ENCODE results near the gene ASAP3.

Gene ASAP3

GRCh38 chr1:23422241-23422877 is 61.6 kb downstream of the ASAP3 start:
- DNase-seq: no peak

- no peak for DNase-seq
These were observed 62.2 kb downstream of the ASAP3 start for GRCh38 chr1:23421753-23422240.

- DNase-seq: no peak
These were observed 62.6 kb downstream of the ASAP3 start for GRCh38 chr1:23421343-23421742.

- no peak for DNase-seq
These were observed 63.2 kb downstream of the ASAP3 start for GRCh38 chr1:23420778-23421177.

- DNase-seq: no peak
These were observed 64.8 kb downstream of the ASAP3 start for GRCh38 chr1:23419180-23419579.

- DNase-seq: no peak
These were observed 66.4 kb downstream of the ASAP3 start for GRCh38 chr1:23417570-23417969.

GRCh38 chr1:23416964-23417363 is 67.0 kb downstream of the ASAP3 start:
- DNase-seq: no peak

GRCh38 chr1:23408797-23409290 is 75.1 kb downstream of the ASAP3 start:
- DNase-seq: no peak

GRCh38 chr1:23407016-23407630 is 76.9 kb downstream of the ASAP3 start:
- no peak for DNase-seq

- DNase-seq: no peak
These were observed 78.0 kb downstream of the ASAP3 start for GRCh38 chr1:23405946-23406345.

- DNase-seq: peak; percentile 11 to 70
These were observed 80.1 kb downstream of the ASAP3 start for GRCh38 chr1:23403735-23404486.

- no peak for DNase-seq
These were observed 80.6 kb downstream of the ASAP3 start for GRCh38 chr1:23403355-23403734.

- no peak for DNase-seq
These were observed 81.0 kb downstream of the ASAP3 start for GRCh38 chr1:23403038-23403336.

GRCh38 chr1:23402286-23403037 is 81.5 kb downstream of the ASAP3 start:
- no peak for DNase-seq

GRCh38 chr1:23401313-23401712 is 82.7 kb downstream of the ASAP3 start:
- DNase-seq: no peak

- DNase-seq: no peak
These were observed 83.5 kb downstream of the ASAP3 start for GRCh38 chr1:23400324-23401114.

- DNase-seq: no peak
These were observed 84.8 kb downstream of the ASAP3 start for GRCh38 chr1:23399229-23399628.

GRCh38 chr1:23397908-23398307 is 86.1 kb downstream of the ASAP3 start:
- no peak for DNase-seq

- no peak for DNase-seq
These were observed 87.6 kb downstream of the ASAP3 start for GRCh38 chr1:23396380-23396779.

- no peak for DNase-seq
These were observed 88.1 kb downstream of the ASAP3 start for GRCh38 chr1:23395849-23396248.

- no peak for DNase-seq
These were observed 88.7 kb downstream of the ASAP3 start for GRCh38 chr1:23395154-23395724.

GRCh38 chr1:23394684-23395083 is 89.3 kb downstream of the ASAP3 start:
- DNase-seq: no peak

All from NCI-H1930 (cell line).